Pons (tissue), 1 donor: ENCODE measurements around the gene PCYT1A.
A peak's percentile ranks its signal among the peaks of the same experiment; 100 is the strongest.
"Not testable (repeated sequence)": the region's sequence is repeated elsewhere in the genome, so short reads cannot be mapped to it uniquely, and the experiment has no call there.

Experiments
- DNase-seq: peaks from one replicate; pipeline ENCODE4 v3.0.0-alpha.2; 2016; ENCODE audit warnings: low spot score

The PCYT1A gene

DNA sequence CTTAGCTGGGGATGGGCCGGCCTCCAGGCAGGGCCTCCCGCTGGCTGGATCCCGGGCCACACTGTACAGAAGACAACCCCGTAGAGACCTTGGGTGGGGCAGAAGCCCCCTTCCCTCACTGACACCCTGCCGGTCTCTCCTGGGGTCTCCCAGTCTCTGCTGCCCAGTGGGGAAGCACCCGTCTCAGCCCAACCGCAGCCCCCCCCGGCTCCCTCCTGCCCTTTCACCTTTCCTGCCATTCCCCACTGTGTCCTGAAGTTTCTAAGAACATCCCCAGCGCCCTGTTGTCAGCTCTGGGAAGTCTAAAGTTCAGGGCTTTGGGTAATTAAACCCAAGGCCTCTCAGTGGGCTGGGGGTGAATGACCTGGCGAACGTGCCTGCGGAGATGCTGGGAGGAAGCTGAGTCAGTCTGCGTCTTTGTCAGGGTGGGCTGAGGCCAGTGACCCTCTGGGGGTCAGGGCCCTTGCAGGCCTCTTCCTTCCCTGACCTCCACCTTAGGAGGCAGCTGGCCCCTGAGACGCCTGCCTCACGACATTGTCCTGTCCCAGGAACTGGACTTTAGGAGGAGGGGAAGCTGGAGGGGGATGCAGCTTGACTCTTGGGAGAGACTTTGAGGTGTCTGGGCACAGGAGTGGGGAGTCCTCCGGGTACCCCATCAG is 72.6 kb downstream of the PCYT1A start:
- no peak for DNase-seq

DNA sequence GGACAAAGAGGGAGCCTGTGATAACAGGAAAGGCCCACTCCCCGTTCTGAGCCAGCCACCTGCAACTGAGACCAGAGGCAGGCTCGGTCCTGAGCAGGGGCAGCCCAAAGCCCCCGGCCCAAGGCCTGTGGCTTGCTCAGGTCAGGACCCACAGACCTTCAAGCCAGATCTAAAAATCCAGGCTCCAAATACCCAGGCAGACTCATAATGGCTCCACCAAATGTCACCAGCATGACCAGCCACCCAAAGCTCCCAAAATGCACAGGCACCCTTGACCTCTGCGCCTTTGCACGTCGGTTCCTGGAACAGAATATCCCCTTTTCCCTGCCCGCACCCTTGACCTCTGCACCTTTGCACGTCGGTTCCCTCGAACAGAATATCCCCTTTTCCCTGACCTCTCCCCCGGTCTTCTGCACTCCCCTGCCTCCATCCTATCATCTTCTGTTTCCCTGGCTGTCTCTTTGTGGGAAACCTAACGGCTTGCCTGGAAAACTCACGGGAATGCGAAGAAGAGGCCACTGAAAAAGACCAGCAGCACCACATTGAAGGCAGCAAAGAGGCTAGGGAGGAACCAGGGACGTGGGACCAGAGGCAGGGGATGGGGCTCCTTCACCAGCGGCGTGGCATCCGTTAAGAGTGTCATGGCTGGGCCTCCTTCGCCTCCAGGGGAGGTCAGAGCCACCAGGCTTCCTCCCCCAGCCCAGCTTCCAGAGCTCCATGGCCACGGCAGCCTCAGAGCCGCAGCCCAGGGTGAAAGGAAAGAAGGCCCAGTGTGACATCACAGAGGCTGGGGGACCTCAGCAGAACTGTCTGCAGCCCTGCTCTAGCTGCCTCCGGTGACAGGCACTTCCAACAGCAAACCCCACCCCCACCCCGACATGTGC is 76.6 kb downstream of the PCYT1A start, which contains the start of gene ZDHHC19:
Gene ZDHHC19, minus strand, starts transcription at position 728 of the 884 bp plus-strand sequence. Its CDS starts 85 bp downstream, at position 643.
- DNase-seq: no peak

DNA sequence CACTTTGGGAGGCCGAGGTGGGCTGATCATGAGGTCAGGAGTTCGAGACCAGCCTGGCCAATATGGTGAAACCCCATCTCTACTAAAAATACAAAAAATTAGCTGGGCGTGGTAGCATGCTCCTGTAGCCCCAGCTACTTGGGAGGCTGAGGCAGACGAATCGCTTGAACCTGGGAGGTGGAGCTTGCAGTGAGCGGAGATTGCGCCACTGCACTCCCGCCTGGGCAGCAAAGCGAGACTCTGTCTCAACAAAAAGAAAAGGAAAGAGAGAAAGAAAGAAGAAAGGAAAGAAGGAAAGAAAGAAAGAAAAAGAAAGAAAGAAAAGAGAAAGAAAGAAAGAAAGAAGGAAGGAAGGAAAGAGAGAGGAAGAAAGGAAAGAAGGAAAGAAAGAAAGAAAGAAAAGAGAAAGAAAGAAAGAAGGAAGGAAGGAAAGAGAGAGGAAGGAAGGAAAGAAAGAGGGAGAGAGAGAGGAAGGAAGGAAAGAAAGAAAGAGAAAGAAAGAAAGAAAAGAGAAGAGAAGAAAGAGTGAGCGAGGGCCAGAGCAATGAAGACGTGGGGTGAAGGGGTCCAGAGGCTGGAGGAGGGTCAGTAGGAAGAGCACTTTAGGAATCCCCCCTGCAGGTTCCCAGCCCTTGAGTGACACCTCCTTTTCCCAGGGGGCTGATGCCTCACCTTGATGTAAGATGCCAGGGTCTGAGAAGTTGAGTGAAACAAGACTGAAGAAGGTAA is 77.4 kb downstream of the PCYT1A start:
- DNase-seq: not testable (repeated sequence)

DNA sequence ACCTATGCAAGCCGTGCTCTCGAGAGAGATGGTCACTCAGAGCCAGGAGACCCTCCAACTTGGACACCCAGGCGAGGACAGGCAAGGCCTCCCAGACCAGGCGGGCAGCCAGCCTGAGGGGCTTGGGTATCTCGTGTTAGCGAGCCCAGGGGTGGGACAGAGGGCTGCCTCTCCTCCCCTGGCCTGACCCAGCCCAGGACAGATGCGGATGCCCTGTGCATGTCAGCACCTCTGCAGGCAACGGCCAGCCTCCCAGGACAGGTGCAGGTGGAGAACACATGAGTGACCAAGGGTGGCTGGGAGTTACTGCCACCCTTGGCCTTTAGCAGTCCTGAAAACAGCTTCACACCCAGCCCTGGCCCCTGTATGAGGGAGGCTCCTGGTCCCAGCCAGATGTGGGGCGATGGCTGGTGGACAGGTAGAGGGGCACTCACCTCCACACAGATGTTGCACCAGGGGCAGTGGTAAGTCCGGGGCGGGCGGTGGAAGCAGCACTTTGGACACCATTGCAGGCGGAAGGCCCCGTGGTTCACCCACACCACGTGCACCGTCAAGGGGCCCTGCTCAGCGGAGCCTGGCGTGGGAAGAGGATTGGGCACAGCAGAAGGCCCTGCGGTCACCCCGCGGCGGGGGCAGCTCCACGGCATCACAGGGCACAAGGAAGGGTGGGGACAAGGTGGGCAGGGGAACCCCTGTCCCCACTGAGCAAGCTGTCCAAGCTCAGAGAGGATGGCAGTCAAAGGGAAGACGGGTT is 78.4 kb downstream of the PCYT1A start:
- no peak for DNase-seq

DNA sequence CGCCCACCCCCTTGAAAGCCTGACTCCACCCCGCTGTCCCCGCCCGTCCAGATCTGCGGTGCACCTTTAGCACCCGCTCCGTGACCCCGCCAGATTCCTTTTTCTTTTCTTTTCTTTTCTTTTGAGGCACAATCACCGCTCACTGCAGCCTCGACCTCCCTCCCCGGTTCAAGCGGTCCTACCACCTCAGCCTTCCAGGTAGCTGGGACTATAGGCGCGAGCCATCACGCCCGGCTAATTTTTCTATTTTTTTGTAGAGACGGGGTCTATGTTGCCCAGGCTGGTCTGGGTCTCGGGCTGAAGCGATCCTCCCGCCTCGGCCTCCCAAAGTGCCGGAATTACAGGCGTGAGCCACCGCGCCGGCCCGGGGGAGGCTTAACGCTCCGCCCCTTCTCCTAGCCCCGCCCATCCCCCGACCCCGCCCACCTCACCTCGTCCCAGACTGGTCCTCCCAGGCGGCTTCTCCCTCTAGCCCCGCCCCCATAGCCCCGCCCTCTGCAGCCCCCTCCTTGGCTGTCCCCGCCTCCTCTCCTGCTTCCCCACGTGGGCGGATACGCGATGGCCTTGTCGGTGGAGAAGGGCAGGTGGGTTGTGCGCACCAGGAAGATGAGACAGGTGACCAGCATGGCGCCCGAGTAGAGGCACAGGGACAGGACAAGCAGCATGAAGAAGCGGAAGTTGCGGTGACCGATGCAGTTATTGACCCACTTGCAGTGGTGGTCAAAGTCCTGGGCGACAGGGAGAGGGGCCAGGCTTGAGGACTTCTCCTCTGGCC is 79.5 kb downstream of the PCYT1A start:
- DNase-seq: no peak

DNA sequence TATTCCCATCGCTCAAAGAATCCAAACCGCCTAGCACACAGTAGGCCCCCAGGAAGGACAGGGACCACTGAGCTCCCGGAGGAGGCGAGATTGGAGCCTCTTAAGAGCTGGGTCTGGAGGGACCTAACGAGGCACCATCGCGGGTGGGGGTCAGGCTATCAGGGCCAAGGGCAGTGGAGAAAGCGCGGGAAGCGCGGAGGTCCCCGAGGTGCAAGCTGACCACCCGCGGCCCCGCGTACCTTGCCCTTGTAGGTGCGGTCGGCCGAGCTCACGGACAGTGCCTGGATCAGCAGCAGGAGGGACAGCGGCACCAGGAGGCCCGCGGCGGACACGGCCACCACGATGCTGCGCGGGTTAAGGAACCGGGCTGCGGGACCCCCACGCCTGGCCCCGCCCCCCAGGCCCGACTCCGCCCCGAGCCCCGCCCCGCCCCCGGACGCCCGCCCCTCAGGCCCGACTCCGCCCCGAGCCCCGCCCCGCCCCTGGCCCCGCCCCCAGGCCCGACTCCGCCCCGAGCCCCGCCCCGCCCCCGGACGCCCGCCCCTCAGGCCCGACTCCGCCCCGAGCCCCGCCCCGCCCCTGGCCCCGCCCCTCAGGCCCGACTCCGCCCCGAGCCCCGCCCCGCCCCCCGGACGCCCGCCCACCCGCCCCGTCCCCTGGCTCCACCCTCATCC is 80.2 kb downstream of the PCYT1A start:
- DNase-seq: no peak

DNA sequence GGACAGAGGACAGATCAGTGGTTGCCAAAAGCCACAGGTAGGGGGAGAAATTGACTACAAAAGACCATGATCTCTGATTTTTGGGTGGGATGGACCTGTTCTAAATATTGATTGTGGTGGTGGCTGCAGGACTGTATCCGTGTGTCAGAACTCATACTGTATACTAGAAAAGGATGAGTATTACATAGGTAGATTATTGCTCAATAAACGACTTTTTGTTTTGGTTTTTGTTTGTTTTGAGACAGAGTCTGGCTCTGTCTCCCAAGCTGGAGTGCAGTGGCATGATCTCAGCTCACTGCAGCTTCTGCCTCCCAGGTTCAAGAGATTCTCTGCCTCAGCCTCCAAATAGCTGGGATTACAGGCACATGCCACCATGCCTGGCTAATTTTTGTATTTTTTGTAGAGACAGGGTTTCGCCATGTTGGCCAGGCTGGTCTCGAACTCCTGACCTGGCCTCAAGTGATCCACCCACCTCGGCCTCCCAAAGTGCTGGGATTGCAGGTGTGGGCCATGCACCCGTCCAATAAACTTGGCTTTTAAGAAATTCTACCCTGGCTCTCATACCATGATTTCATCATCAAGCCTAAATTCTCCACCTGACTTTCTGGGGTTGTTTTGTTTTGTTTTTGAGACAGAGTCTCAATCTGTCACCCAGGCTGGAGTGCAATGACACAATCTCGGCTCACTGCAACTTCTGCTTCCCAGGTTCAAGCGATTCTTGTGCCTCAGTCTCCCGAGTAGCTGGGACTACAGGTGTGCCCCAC is 81.9 kb downstream of the PCYT1A start:
- not testable (repeated sequence) for DNase-seq

DNA sequence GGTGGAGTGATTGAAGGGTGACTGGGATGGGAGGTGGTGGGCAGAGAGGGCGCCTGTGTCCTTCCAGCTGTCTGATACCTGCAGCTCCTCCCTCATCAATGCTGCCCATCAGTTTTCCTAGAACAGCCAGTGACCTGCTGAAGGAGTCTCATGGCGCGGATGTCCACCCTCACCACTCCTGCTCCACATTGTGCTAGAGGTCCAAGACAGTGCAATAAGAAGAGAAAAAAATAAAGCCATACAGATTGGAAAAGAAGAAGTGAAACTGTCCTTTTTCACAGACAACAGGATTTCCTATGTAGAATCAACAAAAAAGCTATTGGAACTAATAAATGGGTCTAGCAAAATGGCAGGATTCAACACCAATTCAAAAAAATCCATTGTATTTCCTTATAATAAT is 83.7 kb downstream of the PCYT1A start:
- peak; percentile 19 for DNase-seq

DNA sequence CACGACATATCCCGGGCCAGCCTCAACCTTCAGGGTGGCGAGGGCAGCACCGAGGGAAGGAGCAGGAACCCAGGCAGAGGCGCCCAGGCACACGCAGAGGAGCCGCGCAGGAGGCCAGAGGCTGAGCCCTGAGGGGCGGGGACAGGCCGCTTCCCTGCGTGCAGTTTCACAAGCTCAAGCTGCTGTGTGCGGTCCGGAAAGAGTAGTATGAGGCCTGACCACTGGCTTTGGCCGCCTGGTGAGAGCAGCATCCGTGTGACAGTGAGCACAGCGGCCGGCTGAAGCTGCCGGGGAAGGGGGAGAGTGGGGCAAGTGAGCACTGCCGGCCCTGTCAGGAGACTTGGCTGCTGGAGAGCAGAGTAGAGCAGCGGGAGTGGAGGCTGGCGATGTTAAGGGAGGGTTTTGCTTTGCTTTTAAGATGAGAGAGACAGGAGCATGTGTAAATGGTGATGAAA is 85.0 kb downstream of the PCYT1A start:
- peak; percentile 42 for DNase-seq

DNA sequence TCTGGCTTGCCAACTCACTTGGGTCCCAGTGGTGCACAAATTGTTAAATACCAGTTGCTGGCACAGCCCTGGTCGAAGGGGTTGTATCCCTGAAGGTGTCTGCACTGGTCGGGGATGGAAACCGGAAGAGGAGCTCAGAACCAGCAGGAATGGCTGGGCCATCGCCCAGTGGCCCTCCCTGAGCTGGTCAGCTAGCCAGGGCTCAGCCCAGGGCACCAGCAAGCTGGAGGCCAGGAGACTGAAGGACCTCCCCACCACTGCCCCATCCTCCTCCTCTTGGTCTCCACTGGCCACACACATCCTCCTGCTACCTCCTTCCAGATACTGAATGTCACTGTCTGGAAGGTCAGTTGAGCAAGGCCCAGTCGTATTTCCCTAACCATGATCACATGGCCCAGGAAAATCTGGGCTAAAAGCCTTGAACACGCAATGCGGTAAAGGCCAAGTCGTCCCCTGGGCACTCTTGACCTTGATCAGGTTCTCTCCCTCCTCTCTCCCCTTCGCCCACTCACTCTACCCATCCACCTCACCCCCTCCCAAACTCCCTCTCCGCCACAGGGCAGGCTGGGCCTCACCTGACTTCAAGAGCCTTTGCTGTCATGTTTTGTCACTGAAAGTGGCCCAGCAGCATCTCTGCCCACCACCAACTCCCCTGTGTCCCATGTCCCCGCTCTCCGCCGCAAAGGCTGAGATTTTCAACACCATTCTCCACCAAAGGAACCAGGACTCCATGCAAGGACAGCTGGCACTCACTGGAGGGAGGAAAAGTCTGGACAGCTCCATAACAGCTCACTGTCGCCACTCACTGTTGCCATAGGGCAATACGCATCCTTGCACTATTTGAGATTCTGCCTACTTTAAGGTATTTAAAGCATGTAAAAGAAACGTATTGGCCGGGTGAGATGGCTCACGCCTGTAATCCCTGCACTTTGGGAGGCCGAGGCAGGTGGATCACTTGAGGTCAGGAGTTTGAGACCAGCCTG is 88.5 kb downstream of the PCYT1A start:
- no peak for DNase-seq

DNA sequence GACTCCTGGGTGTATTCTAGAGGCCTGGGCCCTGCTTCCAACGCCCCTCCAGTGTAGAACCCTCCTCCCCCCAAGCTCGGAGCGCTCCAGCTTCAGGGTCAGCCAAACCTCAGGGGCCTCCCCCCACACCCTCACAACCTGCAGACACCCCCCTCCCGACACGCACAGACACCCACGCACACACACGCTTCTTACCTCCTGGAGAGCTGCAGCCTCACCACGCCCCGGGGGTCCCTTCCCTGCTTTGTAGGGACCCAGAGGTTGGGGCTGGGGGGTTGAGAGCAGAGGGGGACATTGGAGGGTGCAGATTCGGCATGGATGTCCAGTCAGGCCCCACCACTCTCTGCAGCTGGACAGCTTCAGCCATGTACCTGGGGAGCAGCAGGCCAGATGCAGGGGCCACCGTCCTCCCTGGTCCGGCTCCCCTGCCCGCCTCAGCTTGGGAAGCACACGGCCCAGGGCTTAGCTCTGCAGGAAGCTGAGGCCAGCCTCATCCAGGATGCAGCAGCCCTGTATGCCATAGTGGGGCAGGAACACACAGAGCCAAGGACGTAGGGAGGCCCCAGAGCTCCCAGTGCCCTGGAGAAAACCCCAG is 89.3 kb downstream of the PCYT1A start:
- DNase-seq: no peak

DNA sequence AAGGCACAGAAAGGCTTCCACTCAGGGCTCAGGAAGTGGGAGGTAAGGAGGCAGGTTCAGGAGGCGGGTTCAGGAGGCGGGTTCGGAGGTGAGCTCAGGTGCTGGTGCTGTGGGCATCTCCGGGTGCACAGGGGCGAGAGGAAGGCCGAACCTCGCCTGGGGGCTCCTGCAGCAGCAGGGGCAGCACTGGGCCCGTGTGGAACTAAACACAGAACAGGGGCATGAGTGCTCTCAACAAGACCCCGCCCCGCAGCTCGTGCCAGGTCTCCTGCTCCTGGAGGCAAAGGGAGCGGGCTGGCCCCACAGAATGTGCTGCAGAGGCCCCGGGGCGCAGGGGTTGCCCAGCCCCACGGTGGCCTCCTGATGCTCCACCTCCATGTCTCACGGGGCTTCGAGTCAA is 90.0 kb downstream of the PCYT1A start:
- DNase-seq: no peak

DNA sequence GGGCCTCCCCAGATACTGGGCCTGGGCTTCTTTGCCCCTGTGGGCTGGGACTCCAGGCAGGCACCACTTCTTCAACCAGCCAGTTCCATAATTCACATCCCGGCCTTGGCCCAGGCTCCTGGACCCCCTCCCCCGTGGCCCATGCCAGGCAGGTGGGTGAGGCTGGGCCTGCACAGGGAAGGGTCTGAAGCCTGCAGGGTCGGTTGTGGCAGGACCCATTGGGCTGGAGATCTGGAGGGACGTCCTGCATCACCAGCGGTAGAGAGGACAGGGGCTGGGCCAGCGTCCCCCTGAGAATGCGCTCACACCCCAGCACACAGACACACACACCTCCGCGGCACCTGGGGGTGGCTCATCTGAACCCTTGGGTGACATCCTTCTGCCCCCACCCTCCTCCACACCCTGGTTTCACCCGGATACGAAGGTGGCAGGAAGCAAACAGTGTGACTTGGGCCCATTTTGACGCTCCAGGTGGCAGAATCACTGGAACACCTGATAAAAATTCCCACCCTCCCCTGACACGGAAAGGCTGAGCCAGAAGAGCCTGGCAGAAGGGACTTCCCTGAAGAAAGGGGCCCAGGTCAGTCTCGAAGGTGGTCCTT is 91.8 kb downstream of the PCYT1A start:
- DNase-seq: no peak

DNA sequence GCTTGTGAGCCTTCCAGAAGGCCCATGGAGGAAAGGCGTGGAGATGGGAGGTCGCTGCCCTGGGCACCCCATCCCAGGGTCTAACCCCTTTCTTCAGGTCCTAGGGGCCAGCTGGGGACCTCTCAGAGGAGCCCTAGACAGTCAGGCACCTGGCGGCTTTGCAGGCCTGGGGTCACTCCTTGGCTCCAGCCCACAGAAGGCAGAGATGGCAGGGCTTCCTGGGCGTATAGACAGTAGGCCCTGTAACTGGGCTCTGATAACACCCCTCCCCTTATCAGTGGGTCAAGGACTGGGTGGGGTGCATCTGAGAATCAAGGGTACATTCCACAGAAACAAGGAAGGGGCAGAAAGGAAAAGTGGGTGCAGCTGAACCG is 93.0 kb downstream of the PCYT1A start:
- no peak for DNase-seq

DNA sequence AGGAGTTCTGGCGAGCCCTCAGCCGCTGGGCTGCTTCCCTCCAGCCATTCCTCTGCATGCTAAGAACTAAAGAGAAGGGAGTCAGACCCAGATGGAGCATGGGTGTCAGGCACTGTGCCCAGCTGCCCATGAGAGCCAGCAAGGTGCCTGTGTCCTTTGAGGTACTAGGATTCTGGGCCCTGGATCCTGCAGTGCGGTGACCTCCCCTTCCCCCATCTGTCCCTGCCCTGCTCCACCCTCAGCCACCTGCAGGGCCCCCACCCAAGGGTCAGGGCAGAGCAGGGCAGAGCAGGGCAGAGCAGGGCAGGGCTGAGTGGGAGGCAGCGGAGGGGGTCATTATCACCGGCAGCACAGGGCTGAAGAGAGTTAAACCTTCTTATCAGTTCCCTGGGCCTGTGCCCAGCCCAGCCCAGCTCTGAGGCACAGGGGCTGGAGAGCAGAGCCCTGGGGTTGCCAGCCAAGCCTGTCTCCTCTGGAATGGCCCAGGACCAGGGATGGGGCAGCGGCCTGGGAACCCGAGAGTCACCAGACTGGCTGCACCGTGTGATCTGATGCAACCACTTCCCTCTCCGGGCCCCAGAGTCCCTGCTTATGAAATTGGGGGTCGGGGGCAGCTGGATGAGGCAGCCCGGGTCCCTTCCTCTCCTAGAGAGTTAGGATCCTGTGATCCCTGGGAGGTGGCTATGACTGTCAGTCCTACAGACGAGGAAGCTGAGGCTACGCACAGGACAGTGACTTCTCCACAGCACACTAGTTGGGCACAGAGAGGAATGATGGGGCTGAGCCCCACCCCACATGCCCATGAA is 93.6 kb downstream of the PCYT1A start:
- no peak for DNase-seq

DNA sequence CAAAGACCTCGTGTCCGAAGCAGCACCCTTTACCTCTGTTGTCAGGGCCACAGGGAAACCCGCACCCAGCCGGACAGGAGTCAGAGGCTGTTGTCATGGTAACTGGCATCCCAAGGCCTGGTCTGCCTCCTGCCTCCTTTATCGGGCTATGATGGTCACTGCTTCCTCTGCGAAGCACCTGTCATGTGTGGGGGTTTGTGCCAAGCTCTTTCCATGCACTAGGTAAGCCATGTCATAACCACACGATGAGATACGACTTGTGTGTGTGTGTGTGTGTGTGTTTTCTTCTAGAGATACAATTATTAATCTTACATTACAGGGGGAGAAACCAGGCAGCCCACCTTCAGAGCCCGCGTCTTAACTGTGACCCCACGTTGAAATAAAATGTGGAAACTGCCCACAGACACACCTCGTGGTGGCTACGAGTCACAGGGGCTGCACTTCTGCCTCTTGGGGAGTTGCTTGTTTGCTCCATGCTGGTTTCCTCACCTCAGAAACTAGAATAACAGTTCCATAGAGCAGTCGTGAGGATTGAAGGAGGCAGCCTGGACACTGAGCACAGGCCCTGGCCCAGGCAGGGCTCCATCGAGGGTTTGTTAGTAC is 94.3 kb downstream of the PCYT1A start:
- no peak for DNase-seq
